ENCODE measurements around the gene SCN1A.
"Not testable (repeated sequence)": the region's sequence is repeated elsewhere in the genome, so short reads cannot be mapped to it uniquely, and the experiment has no call there.

Gene SCN1A

GRCh38 chr2:166081131-166081632 lies 46.6 kb downstream of the SCN1A start:
- FAIRE-seq = no peak

- no peak for FAIRE-seq
Observed at GRCh38 chr2:166074430-166074829, 53.4 kb downstream of the SCN1A start.

- no peak for FAIRE-seq
Observed at GRCh38 chr2:166074011-166074410, 53.8 kb downstream of the SCN1A start.

- FAIRE-seq = no peak
Observed at GRCh38 chr2:166070231-166070630, 57.6 kb downstream of the SCN1A start.

- no peak for FAIRE-seq
Observed at GRCh38 chr2:166068981-166069380, 58.8 kb downstream of the SCN1A start.

- FAIRE-seq = no peak
Observed at GRCh38 chr2:166067229-166067628, 60.6 kb downstream of the SCN1A start.

- no peak for FAIRE-seq
Observed at GRCh38 chr2:166060191-166060590, 67.6 kb downstream of the SCN1A start.

GRCh38 chr2:166057370-166058164 lies 70.3 kb downstream of the SCN1A start:
- peak; percentile 36 for FAIRE-seq

GRCh38 chr2:166044853-166045483 lies 82.9 kb downstream of the SCN1A start:
- no peak for FAIRE-seq

- no peak for FAIRE-seq
Observed at GRCh38 chr2:166042768-166043390, 84.9 kb downstream of the SCN1A start.

GRCh38 chr2:166042356-166042755 lies 85.5 kb downstream of the SCN1A start:
- no peak for FAIRE-seq

- no peak for FAIRE-seq
Observed at GRCh38 chr2:166041613-166042012, 86.2 kb downstream of the SCN1A start.

- no peak for FAIRE-seq
Observed at GRCh38 chr2:166032361-166032760, 95.5 kb downstream of the SCN1A start.

GRCh38 chr2:166031054-166031453 lies 96.8 kb downstream of the SCN1A start:
- FAIRE-seq = no peak

- no peak for FAIRE-seq
Observed at GRCh38 chr2:166025313-166025712, 102.5 kb downstream of the SCN1A start.

- no peak for FAIRE-seq
Observed at GRCh38 chr2:166017208-166017607, 110.6 kb downstream of the SCN1A start.

- no peak for FAIRE-seq
Observed at GRCh38 chr2:166013878-166014277, 113.9 kb downstream of the SCN1A start.

GRCh38 chr2:166011660-166012059 lies 116.2 kb downstream of the SCN1A start:
- no peak for FAIRE-seq

- no peak for FAIRE-seq
Observed at GRCh38 chr2:166000401-166000800, 127.4 kb downstream of the SCN1A start.

GRCh38 chr2:165990846-165991245 lies 137.0 kb downstream of the SCN1A start:
- FAIRE-seq = no peak

- no peak for FAIRE-seq
Observed at GRCh38 chr2:165989851-165990250, 138.0 kb downstream of the SCN1A start.

GRCh38 chr2:165985120-165985519 lies 142.7 kb downstream of the SCN1A start:
- no peak for FAIRE-seq

GRCh38 chr2:165972161-165972560 lies 155.7 kb downstream of the SCN1A start:
- not testable (repeated sequence) for FAIRE-seq

- FAIRE-seq = no peak
Observed at GRCh38 chr2:165970663-165971062, 157.2 kb downstream of the SCN1A start.
